ENCODE measurements around the gene HOXC6. TPM values are rescaled to one million over a fixed set of nuclear protein-coding genes. Genes with fewer than 3 reads are reported as not detected.

HOXC6 gene
- 7.1 and 7.3 TPM in 2 replicates for total RNA-seq (2011; cell fraction: chromatin; rRNA removed; ENCODE audit: low replicate concordance)
- 2.8 and 3.0 TPM in 2 replicates for total RNA-seq (2011; cell fraction: nucleolus; rRNA removed)
- 3.9 and 4.4 TPM in 2 replicates for total RNA-seq (2011; cell fraction: nucleoplasm; rRNA removed)
- total RNA-seq (2014; rRNA removed) (0.73 and 1.00 TPM in 2 replicates), total RNA-seq (2014; rRNA removed; fragmentation: Illumina TruSeq; extraction: Trizol) (0.57 and 1.0 TPM in 2 replicates), total RNA-seq (2015; rRNA removed; fragmentation: Illumina TruSeq; extraction: Trizol) (1.4 TPM in 2 replicates), total RNA-seq (2021) (3.2 and 4.0 TPM in 2 replicates), polyA plus RNA-seq (2011; rRNA removed) (2.0 and 2.8 TPM in 2 replicates), polyA plus RNA-seq (2014; fragmentation: Illumina TruSeq; extraction: Trizol) (3.4 and 3.5 TPM in 2 replicates), polyA plus RNA-seq (2014; fragmentation: Nextera tagmentation; extraction: Ambion mirVana) (under 1 TPM; 0.06 to 0.13 TPM), polyA plus RNA-seq (2014; rRNA removed) (2.3 and 3.5 TPM in 2 replicates), polyA minus RNA-seq (2011; rRNA and poly(A)+ RNA removed) (1.2 and 1.4 TPM in 2 replicates), Bru-seq, nascent RNA (percentile 53 among the genes with signal in this experiment), BruChase-seq, experiment 1, labeled RNA remaining after a 2-hour chase (percentile 53 among the genes with signal in this experiment), BruChase-seq, experiment 2, labeled RNA remaining after a 6-hour chase (percentile 56 among the genes with signal in this experiment)
- polyA plus RNA-seq (2011; cell fraction: cytosol; rRNA removed), result 1.5 and 1.8 TPM in 2 replicates
- polyA plus RNA-seq (2011; cell fraction: nucleus; rRNA removed), result 4.0 and 6.5 TPM in 2 replicates
- 2.8 and 3.8 TPM in 2 replicates for polyA plus RNA-seq (2012)
- 0.64 and 0.76 TPM in 2 replicates for polyA minus RNA-seq (2011; cell fraction: cytosol; rRNA and poly(A)+ RNA removed)
- polyA minus RNA-seq (2011; cell fraction: nucleus; rRNA and poly(A)+ RNA removed), result 0.94 and 2.2 TPM in 2 replicates
- long read RNA-seq, experiment 1, partial matches to known transcripts, result 0 of 2 reads
- long read RNA-seq, experiment 1, other reads (novel, unspliced or antisense), result 1 of 2 reads
- long read RNA-seq, experiment 2, partial matches to known transcripts, result 1 of 5 reads
- long read RNA-seq, experiment 2, other reads (novel, unspliced or antisense), result 3 of 5 reads
- long read RNA-seq, experiment 3, result 0 reads

DNA sequence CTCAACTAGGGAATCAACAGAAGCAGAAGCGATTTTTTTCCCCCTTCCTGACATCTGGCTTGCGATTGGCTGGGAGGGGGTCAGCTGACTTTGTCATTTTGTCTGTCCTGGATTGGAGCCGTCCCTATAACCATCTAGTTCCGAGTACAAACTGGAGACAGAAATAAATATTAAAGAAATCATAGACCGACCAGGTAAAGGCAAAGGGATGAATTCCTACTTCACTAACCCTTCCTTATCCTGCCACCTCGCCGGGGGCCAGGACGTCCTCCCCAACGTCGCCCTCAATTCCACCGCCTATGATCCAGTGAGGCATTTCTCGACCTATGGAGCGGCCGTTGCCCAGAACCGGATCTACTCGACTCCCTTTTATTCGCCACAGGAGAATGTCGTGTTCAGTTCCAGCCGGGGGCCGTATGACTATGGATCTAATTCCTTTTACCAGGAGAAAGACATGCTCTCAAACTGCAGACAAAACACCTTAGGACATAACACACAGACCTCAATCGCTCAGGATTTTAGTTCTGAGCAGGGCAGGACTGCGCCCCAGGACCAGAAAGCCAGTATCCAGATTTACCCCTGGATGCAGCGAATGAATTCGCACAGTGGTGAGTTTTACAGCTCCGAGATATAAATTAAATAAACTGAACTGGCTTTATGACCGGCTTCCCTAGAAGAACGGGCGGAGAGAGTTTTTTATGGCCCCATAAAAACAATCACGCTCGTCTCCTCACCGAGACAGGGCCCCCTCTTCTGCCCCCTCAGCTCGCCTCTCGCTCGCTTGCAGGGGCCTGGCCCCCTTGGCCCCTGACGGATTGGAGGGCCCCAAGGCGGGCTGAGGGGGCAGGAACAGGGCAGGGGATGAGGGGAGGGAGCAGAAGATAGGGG lies at the start of gene HOXC6:
Gene HOXC6, plus strand, starts transcription at position 127 of the 888 bp plus-strand sequence. Its CDS starts 82 bp downstream, at position 209.
- intact Hi-C loops (cut with micrococcal nuclease), result no loop called here
- Histone ChIP-seq H3K36me3 (ENCODE audit: control insufficient read depth, insufficient read depth, low read length) (peaks cover 2% of the 10 kb centered on the region; the same call in 1 of the 3 replicates), H3K27ac (ENCODE audit: extremely low read depth, low read depth, low read length) (peak within 1 kb of the TSS; percentile 51; the same call in 2 of the 3 replicates), H3K4me2 (ENCODE audit: insufficient read depth, low read length) (peak within 1 kb of the TSS; percentile 82), H4K20me1 (replicated peaks; ENCODE audit: control insufficient read depth, insufficient read depth, low read length) (no peaks in the 10 kb centered on the region), H3K9me1 (ENCODE audit: control insufficient read depth, insufficient read depth, low read length) (no peaks in the 10 kb centered on the region), H3K9ac (ENCODE audit: insufficient read depth in 1 of 2, low read depth in 2 of 2, low read length in 2 of 2) (peak within 1 kb of the TSS; percentile 42 to 78), H3K27me3 (ENCODE audit: control insufficient read depth in 2 of 2, insufficient read depth in 2 of 2, low read length in 2 of 2) (no peaks in the 10 kb centered on the region), H3K4me3 (peak within 1 kb of the TSS; percentile 32), H3K79me2 (ENCODE audit: control insufficient read depth, insufficient read depth, low read length) (no peaks in the 10 kb centered on the region), H3K4me1 (replicated peaks in 1 of 2; ENCODE audit: control insufficient read depth in 2 of 2, insufficient read depth in 2 of 2, low read length in 2 of 2) (peaks cover 3 to 25% of the 10 kb centered on the region in 2 experiments; a peak in 3 of 5 replicates), H3K9me3 (replicated peaks; ENCODE audit: control insufficient read depth, insufficient read depth, low read depth, low read length) (no peaks in the 10 kb centered on the region), H2AFZ (ENCODE audit: low read depth, low read length) (peak within 1 kb of the TSS; percentile 86)
- peak; percentile 57 to 80 (median 74) for DNase-seq (ENCODE audit: extremely low read depth in 1 of 4, low spot score in 3 of 4)
- in situ Hi-C loops (cut with MboI), result loop anchor here (10.0 kb wide), 1 partner anchor 166 kb away; no protein-coding TSS in a partner anchor
- TSS peak; percentile 85 for BruUV-seq (replicated peaks)
- POLR2A ChIA-PET, result interaction anchor here (0.6 to 1.5 kb wide), 4 partner anchors 11 to 673 kb away, joined by 3 to 5 read pairs (median 3); no protein-coding TSS in a partner anchor
- CTCF ChIA-PET (ENCODE audit: low intra/inter-chr PET ratio), result no interaction called here
- peak; percentile 76 for ATAC-seq
- WGBS (ENCODE audit: insufficient coverage, low coverage, missing lambda C conversion rate), result 47% methylated on average over 35 of the region's 36 CpGs
- peak; percentile 74 for FAIRE-seq
- TF ChIP-seq SREBF1 (IDR thresholded peaks at IDR 0.05; ENCODE audit: borderline replicate concordance, low read depth, low read length) (no peak), NFYB (IDR thresholded peaks at IDR 0.05; ENCODE audit: extremely low read depth, insufficient read length) (peak; percentile 52), ZEB2 (IDR thresholded peaks at IDR 0.05) (no peak), HIVEP1 (CRISPR knock-in tag; IDR thresholded peaks at IDR 0.05) (no peak), PHF8 (IDR thresholded peaks at IDR 0.05; ENCODE audit: borderline replicate concordance, low read length) (no peak), MTF1 (CRISPR knock-in tag; IDR thresholded peaks at IDR 0.05; ENCODE audit: borderline replicate concordance) (no peak), PKNOX1 (IDR thresholded peaks at IDR 0.05) (0 out of 2 replicates have a peak, but pooled peaks have one; percentile 14), SAFB2 (IDR thresholded peaks at IDR 0.05; ENCODE audit: borderline replicate concordance, low read depth, low read length, severe bottlenecking) (no peak), ZNF583 (CRISPR knock-in tag; IDR thresholded peaks at IDR 0.05) (no peak)
- TF ChIP-seq, protein P1, sequence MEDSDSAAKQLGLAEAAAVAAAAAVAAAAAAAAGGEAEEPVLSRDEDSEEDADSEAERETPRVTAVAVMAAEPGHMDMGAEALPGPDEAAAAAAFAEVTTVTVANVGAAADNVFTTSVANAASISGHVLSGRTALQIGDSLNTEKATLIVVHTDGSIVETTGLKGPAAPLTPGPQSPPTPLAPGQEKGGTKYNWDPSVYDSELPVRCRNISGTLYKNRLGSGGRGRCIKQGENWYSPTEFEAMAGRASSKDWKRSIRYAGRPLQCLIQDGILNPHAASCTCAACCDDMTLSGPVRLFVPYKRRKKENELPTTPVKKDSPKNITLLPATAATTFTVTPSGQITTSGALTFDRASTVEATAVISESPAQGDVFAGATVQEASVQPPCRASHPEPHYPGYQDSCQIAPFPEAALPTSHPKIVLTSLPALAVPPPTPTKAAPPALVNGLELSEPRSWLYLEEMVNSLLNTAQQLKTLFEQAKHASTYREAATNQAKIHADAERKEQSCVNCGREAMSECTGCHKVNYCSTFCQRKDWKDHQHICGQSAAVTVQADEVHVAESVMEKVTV (CRISPR knock-in tag; IDR thresholded peaks at IDR 0.05), result no peak
- TF ChIP-seq, protein P2, sequence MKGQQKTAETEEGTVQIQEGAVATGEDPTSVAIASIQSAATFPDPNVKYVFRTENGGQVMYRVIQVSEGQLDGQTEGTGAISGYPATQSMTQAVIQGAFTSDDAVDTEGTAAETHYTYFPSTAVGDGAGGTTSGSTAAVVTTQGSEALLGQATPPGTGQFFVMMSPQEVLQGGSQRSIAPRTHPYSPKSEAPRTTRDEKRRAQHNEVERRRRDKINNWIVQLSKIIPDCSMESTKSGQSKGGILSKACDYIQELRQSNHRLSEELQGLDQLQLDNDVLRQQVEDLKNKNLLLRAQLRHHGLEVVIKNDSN (CRISPR knock-in tag; IDR thresholded peaks at IDR 0.05), result peak; percentile 79
